ENCODE results near the gene INVS. TPM values are rescaled to one million over a fixed set of nuclear protein-coding genes. Genes with fewer than 3 reads are reported as not detected.

INVS gene
- total RNA-seq, 4 donors from 2014 or later: 19.2 to 24.1 (median 23.4) TPM

GRCh38 chr9:100294806-100295205, 195.8 kb downstream of the INVS start:
- Histone ChIP-seq H3K9me3 (no peaks in the 10 kb centered on the region), H3K4me3 (no peak overlapping the region), H3K27ac (replicated peaks in 1 of 4) (no peak overlapping the region), H3K36me3 (peaks cover 8 to 98% (median 81%) of the 10 kb centered on the region in 4 donors), H3K4me1 (peaks cover 0 to 12% (median 9%) of the 10 kb centered on the region in 4 donors), H3K27me3 (no peaks in the 10 kb centered on the region)
- DNase-seq (ENCODE audit: extremely low spot score): no peak
- intact Hi-C loops (cut with DNase I): no loop called here
- no peak for TF ChIP-seq POLR2A (IDR thresholded peaks at IDR 0.05; ENCODE audit: low read depth)
- no peak for TF ChIP-seq CTCF (IDR thresholded peaks at IDR 0.05)
- no peak for TF ChIP-seq EP300 (IDR thresholded peaks at IDR 0.05)
- TF ChIP-seq POLR2AphosphoS5 (IDR thresholded peaks at IDR 0.05): no peak
- 88% methylated on average over 6 of the region's 6 CpGs for WGBS

GRCh38 chr9:100295240-100295639, 196.2 kb downstream of the INVS start:
- no peaks in the 10 kb centered on the region for H3K9me3 ChIP-seq
- H3K4me1 ChIP-seq: peaks cover 0 to 12% (median 9%) of the 10 kb centered on the region in 4 donors
- TF ChIP-seq CTCF (IDR thresholded peaks at IDR 0.05): no peak
- no peak for TF ChIP-seq POLR2A (IDR thresholded peaks at IDR 0.05; ENCODE audit: low read depth)
- no peak for TF ChIP-seq EP300 (IDR thresholded peaks at IDR 0.05)
- TF ChIP-seq POLR2AphosphoS5 (IDR thresholded peaks at IDR 0.05): no peak
- H3K4me3 ChIP-seq: no peak overlapping the region
- H3K27me3 ChIP-seq: no peaks in the 10 kb centered on the region
- intact Hi-C loops (cut with DNase I): no loop called here
- H3K27ac ChIP-seq (replicated peaks in 1 of 4): no peak overlapping the region
- DNase-seq (ENCODE audit: extremely low spot score): no peak
- H3K36me3 ChIP-seq: peaks cover 8 to 98% (median 80%) of the 10 kb centered on the region in 4 donors
- 100% methylated on average over 2 of the region's 2 CpGs for WGBS

- no peaks in the 10 kb centered on the region for H3K9me3 ChIP-seq
- DNase-seq (ENCODE audit: extremely low spot score): no peak
- peaks cover 8 to 98% (median 80%) of the 10 kb centered on the region in 4 donors for H3K36me3 ChIP-seq
- no peak for TF ChIP-seq POLR2AphosphoS5 (IDR thresholded peaks at IDR 0.05)
- no peak for TF ChIP-seq POLR2A (IDR thresholded peaks at IDR 0.05; ENCODE audit: low read depth)
- no peak for TF ChIP-seq CTCF (IDR thresholded peaks at IDR 0.05)
- no peak for TF ChIP-seq EP300 (IDR thresholded peaks at IDR 0.05)
- H3K4me1 ChIP-seq: peaks cover 0 to 12% (median 9%) of the 10 kb centered on the region in 4 donors
- no peak overlapping the region for H3K27ac ChIP-seq (replicated peaks in 1 of 4)
- intact Hi-C loops (cut with DNase I): no loop called here
- WGBS: 98% methylated on average over 4 of the region's 4 CpGs
- H3K27me3 ChIP-seq: no peaks in the 10 kb centered on the region
- H3K4me3 ChIP-seq: no peak overlapping the region
Observed at GRCh38 chr9:100296407-100296806, 197.4 kb downstream of the INVS start.

GRCh38 chr9:100298378-100298777, 199.3 kb downstream of the INVS start:
- Histone ChIP-seq H3K4me1 (peaks cover 0 to 22% (median 14%) of the 10 kb centered on the region in 4 donors), H3K9me3 (no peaks in the 10 kb centered on the region), H3K36me3 (peaks cover 0 to 95% (median 71%) of the 10 kb centered on the region in 4 donors), H3K27ac (replicated peaks in 1 of 4) (no peak overlapping the region), H3K27me3 (no peaks in the 10 kb centered on the region), H3K4me3 (no peak overlapping the region)
- intact Hi-C loops (cut with DNase I): no loop called here
- WGBS: 43% methylated on average over 3 of the region's 3 CpGs
- no peak for DNase-seq (ENCODE audit: extremely low spot score)
- TF ChIP-seq CTCF (IDR thresholded peaks at IDR 0.05) (no peak), EP300 (IDR thresholded peaks at IDR 0.05) (no peak), POLR2AphosphoS5 (IDR thresholded peaks at IDR 0.05) (no peak), POLR2A (IDR thresholded peaks at IDR 0.05; ENCODE audit: low read depth) (no peak)

GRCh38 chr9:100303747-100304146, 204.7 kb downstream of the INVS start:
- Histone ChIP-seq H3K27me3 (no peaks in the 10 kb centered on the region), H3K36me3 (peaks cover 0 to 69% (median 41%) of the 10 kb centered on the region in 4 donors), H3K9me3 (no peaks in the 10 kb centered on the region), H3K4me1 (peaks cover 0 to 19% (median 7%) of the 10 kb centered on the region in 4 donors), H3K4me3 (no peak overlapping the region), H3K27ac (replicated peaks in 1 of 4) (no peak overlapping the region)
- TF ChIP-seq POLR2A (IDR thresholded peaks at IDR 0.05; ENCODE audit: low read depth): no peak
- DNase-seq (ENCODE audit: extremely low spot score): no peak
- WGBS: 85% methylated on average over 3 of the region's 3 CpGs
- intact Hi-C loops (cut with DNase I): no loop called here
